D721Med (cell line): ENCODE data around the gene TNS4.

Experiments
- DNase-seq: peaks from one replicate; pipeline ENCODE4 v3.0.0; 2011; ENCODE audit warnings: low spot score; ENCODE audit not compliant: insufficient read length
- FAIRE-seq: peaks from 2 replicates; lab custom pipeline; 2011; peaks lifted over from hg19 to GRCh38; lab: Jason Lieb, UNC
- TF ChIP-seq, protein P1 (sequence below): IDR thresholded peaks from 2 replicates; pipeline ENCODE4 v1.5.1; 2012; ENCODE audit warnings: mild to moderate bottlenecking, control low read depth; ENCODE audit not compliant: insufficient read depth; ENCODE audit errors: missing control alignments

TNS4 gene

DNA sequence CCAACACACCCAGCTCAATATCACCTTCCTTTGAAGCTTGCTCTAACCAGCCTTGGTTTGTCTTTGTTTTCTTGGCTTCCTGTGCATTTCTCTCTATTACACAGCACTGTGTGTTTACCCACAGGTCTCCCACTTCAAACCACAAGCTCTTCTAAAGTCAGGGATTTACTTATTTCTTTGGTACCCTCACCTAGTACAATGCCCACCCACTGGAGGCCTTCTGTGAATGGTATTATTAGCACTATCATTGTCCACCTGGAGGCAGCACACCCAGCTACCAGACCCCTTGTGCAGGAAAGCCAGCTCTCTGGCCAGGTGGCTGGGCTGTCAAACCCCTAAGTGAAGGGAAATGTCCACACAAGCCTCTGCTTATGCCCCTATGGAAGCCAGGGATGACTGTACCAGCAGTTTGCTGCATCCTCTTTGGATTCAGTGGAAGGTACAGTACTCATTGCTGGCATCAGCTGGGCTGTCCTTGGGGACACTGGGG is 74.4 kb downstream of the TNS4 start:
- DNase-seq (no peak), FAIRE-seq (no peak)
- TF ChIP-seq, protein P1, sequence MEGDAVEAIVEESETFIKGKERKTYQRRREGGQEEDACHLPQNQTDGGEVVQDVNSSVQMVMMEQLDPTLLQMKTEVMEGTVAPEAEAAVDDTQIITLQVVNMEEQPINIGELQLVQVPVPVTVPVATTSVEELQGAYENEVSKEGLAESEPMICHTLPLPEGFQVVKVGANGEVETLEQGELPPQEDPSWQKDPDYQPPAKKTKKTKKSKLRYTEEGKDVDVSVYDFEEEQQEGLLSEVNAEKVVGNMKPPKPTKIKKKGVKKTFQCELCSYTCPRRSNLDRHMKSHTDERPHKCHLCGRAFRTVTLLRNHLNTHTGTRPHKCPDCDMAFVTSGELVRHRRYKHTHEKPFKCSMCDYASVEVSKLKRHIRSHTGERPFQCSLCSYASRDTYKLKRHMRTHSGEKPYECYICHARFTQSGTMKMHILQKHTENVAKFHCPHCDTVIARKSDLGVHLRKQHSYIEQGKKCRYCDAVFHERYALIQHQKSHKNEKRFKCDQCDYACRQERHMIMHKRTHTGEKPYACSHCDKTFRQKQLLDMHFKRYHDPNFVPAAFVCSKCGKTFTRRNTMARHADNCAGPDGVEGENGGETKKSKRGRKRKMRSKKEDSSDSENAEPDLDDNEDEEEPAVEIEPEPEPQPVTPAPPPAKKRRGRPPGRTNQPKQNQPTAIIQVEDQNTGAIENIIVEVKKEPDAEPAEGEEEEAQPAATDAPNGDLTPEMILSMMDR: no peak
